Measurements from ENCODE around the gene MIR17HG.

GRCh38 chr13:91362908-91363307 lies 15.4 kb downstream of the MIR17HG start:
- TF ChIP-seq POLR2AphosphoS5 (IDR thresholded peaks at IDR 0.05; ENCODE audit: low read depth, low read length) = no peak
- no peak for TF ChIP-seq POLR2A (IDR thresholded peaks at IDR 0.05; ENCODE audit: low read depth, low read length)
- TF ChIP-seq TAF1 (IDR thresholded peaks at IDR 0.05; ENCODE audit: low read depth, low read length) = no peak
- no peak for TF ChIP-seq SPI1 (IDR thresholded peaks at IDR 0.05; ENCODE audit: low read depth, low read length)
